Fibroblast of lung (primary cell): Measurements from ENCODE around the gene MFSD12. TPM values are rescaled to one million over a fixed set of nuclear protein-coding genes. Genes with fewer than 3 reads are reported as not detected.

ENCODE experiments used
- DNase-seq, 2 donors: peaks; one replicate each; pipeline versions ENCODE4 v3.0.0 to v3.0.0-alpha.2; 2010; ENCODE audit warnings: low read depth in 2 of 2
- H2AFZ ChIP-seq: 2 replicates; pipeline ENCODE4 v1.5.1; 2012; ENCODE audit warnings: low read length, control low read depth, inconsistent platforms
- H3K27ac ChIP-seq: 2 replicates; pipeline ENCODE4 v1.5.1; 2011; ENCODE audit warnings: low read length, control low read depth; ENCODE audit not compliant: insufficient read depth
- H3K27me3 ChIP-seq: 2 replicates; pipeline ENCODE4 v1.5.1; 2011; ENCODE audit warnings: mild to moderate bottlenecking, low read length; ENCODE audit not compliant: control insufficient read depth, insufficient read depth
- H3K36me3 ChIP-seq: 2 replicates; pipeline ENCODE4 v1.5.1; 2011; ENCODE audit warnings: low read length; ENCODE audit not compliant: control insufficient read depth, insufficient read depth
- H3K4me1 ChIP-seq: 2 replicates; pipeline ENCODE4 v1.5.1; 2011; ENCODE audit warnings: low read length; ENCODE audit not compliant: control insufficient read depth, insufficient read depth; ENCODE audit errors: extremely low read depth
- H3K4me2 ChIP-seq: 2 replicates; pipeline ENCODE4 v1.5.1; 2011; ENCODE audit warnings: low read length, control low read depth; ENCODE audit not compliant: insufficient read depth; ENCODE audit errors: extremely low read depth
- H3K4me3 ChIP-seq, 4 experiments: fragments of 200-600 bp in 1 of 4; sonication (generic) in 1 of 4; replicated peaks in 1 of 4; 2 replicates each; pipeline ENCODE4 v1.5.1; 2011 to 2016; ENCODE audit warnings: low read length in 4 of 4, low read depth in 3 of 4, mild to moderate bottlenecking in 3 of 4, control low read depth in 2 of 4, inconsistent platforms in 1 of 4, mixed read lengths in 1 of 4; ENCODE audit not compliant: insufficient read depth in 1 of 4; ENCODE audit errors: control extremely low read depth in 1 of 4
- H3K79me2 ChIP-seq: 2 replicates; pipeline ENCODE4 v1.5.1; 2012; ENCODE audit warnings: mild to moderate bottlenecking, low read length, inconsistent platforms; ENCODE audit not compliant: control insufficient read depth, insufficient read depth
- H3K9ac ChIP-seq: 2 replicates; pipeline ENCODE4 v1.5.1; 2011; ENCODE audit warnings: mild to moderate bottlenecking, low read length, control low read depth; ENCODE audit not compliant: insufficient read depth
- H3K9me3 ChIP-seq: 2 replicates; pipeline ENCODE4 v1.5.1; 2012; ENCODE audit warnings: low read depth, low read length; ENCODE audit not compliant: control insufficient read depth, insufficient read depth
- H4K20me1 ChIP-seq: 2 replicates; pipeline ENCODE4 v1.5.1; 2011; ENCODE audit warnings: low read length; ENCODE audit not compliant: control insufficient read depth, insufficient read depth; ENCODE audit errors: extremely low read depth
- CTCF ChIP-seq, 2 donors: IDR thresholded peaks in 1 of 2; conservative IDR thresholded peaks in 1 of 2; 1 replicate in 1 of 2; 2 replicates in 1 of 2; pipeline ENCODE4 v1.5.1; 2011 to 2012; ENCODE audit warnings: low read length in 2 of 2, control low read depth in 1 of 2, inconsistent platforms in 1 of 2, low read depth in 1 of 2, mild to moderate bottlenecking in 1 of 2
- EZH2 ChIP-seq: IDR thresholded peaks from 2 replicates; pipeline ENCODE4 v1.5.1; 2012; ENCODE audit warnings: low read length, control low read depth, mild to moderate bottlenecking; ENCODE audit errors: missing control alignments
- polyA plus RNA-seq, 2 donors: library from polyadenylated mRNA; depleted of rRNA in 1 of 2; stranded (reverse) in 1 of 2; unstranded in 1 of 2; fragments of >200 nt; gene quantifications; 2 replicates each; pipeline ENCODE4 v1.2.1, GENCODE V29; 2011 to 2012; ENCODE audit warnings: missing spikeins in 1 of 2
- total RNA-seq: library from RNA; depleted of rRNA; stranded (reverse); fragments of >200 nt; gene quantifications from 2 replicates; pipeline ENCODE4 v1.2.1, GENCODE V29; 2014

The MFSD12 gene
- total and polyA plus RNA-seq, 2 donors (not counting 1 experiment from before 2014, with no cell fraction given) = 20.6 to 79.9 TPM

GRCh38 chr19:3565139-3565538 is 7.8 kb upstream of the MFSD12 start:
- Histone ChIP-seq H3K36me3 (no peaks in the 10 kb centered on the region), H3K79me2 (no peaks in the 10 kb centered on the region), H3K4me3 (no peak overlapping the region), H3K4me2 (no peak overlapping the region), H3K9me3 (no peaks in the 10 kb centered on the region), H3K27me3 (no peaks in the 10 kb centered on the region), H4K20me1 (no peaks in the 10 kb centered on the region), H3K27ac (no peak overlapping the region), H3K4me1 (no peaks in the 10 kb centered on the region), H2AFZ (no peak overlapping the region), H3K9ac (no peak overlapping the region)
- TF ChIP-seq EZH2 = no peak
- no peak for TF ChIP-seq CTCF (conservative IDR thresholded peaks at IDR 0.05 in 1 of 2, IDR thresholded peaks at IDR 0.05 in 1 of 2; ENCODE audit: low read depth in 1 of 2, low read length in 2 of 2)
- DNase-seq = peak in 1 of 2 donors; percentile 88

- no peaks in the 10 kb centered on the region for H3K4me1 ChIP-seq
- no peaks in the 10 kb centered on the region for H3K9me3 ChIP-seq
- no peak overlapping the region for H2AFZ ChIP-seq
- H3K79me2 ChIP-seq = no peaks in the 10 kb centered on the region
- H3K4me3 ChIP-seq = no peak overlapping the region
- TF ChIP-seq EZH2 (no peak), CTCF (conservative IDR thresholded peaks at IDR 0.05 in 1 of 2, IDR thresholded peaks at IDR 0.05 in 1 of 2; ENCODE audit: low read depth in 1 of 2, low read length in 2 of 2) (no peak)
- H3K36me3 ChIP-seq = no peaks in the 10 kb centered on the region
- no peak overlapping the region for H3K4me2 ChIP-seq
- no peaks in the 10 kb centered on the region for H3K27me3 ChIP-seq
- H4K20me1 ChIP-seq = no peaks in the 10 kb centered on the region
- H3K9ac ChIP-seq = no peak overlapping the region
- no peak for DNase-seq
- no peak overlapping the region for H3K27ac ChIP-seq
Observed at GRCh38 chr19:3563709-3564524, 6.5 kb upstream of the MFSD12 start.

GRCh38 chr19:3556978-3557460 is 367 bp downstream of the MFSD12 start:
- H3K27ac ChIP-seq = peak overlapping the region; percentile 8
- no peaks in the 10 kb centered on the region for H3K27me3 ChIP-seq
- no peaks in the 10 kb centered on the region for H3K9me3 ChIP-seq
- TF ChIP-seq CTCF (conservative IDR thresholded peaks at IDR 0.05 in 1 of 2, IDR thresholded peaks at IDR 0.05 in 1 of 2; ENCODE audit: low read depth in 1 of 2, low read length in 2 of 2) (no peak), EZH2 (no peak)
- H4K20me1 ChIP-seq = no peaks in the 10 kb centered on the region
- peak overlapping the region; percentile 79 for H3K4me2 ChIP-seq
- H3K79me2 ChIP-seq = peaks cover 19% of the 10 kb centered on the region
- no peaks in the 10 kb centered on the region for H3K36me3 ChIP-seq
- DNase-seq = peak in 1 of 2 donors; percentile 42
- H3K4me3 ChIP-seq = peak overlapping the region; percentile 41 to 79 (median 66)
- H3K4me1 ChIP-seq = peaks cover 7% of the 10 kb centered on the region
- peak overlapping the region; percentile 70 for H3K9ac ChIP-seq
- H2AFZ ChIP-seq = no peak overlapping the region
